Endothelial cell of umbilical vein (primary cell): ENCODE measurements around the gene FBXW7. TPM values are rescaled to one million over a fixed set of nuclear protein-coding genes. Genes with fewer than 3 reads are reported as not detected.

ENCODE experiments used
- BruUV-seq: library from RNA; stranded (reverse); fragments of 400-500 nt; replicated peaks from 2 replicates; lab custom pipeline; 2021; lab: Mats Ljungman, UMichigan
- CTCF ChIA-PET: fragments of 300-600, 350-600 bp; sonication (Branson Sonifier 250); formaldehyde crosslinking; loops from one replicate; lab custom pipeline; 2021; ENCODE audit warnings: antibody characterized with exemption, inconsistent platforms; lab: Charles Lee
- POLR2A ChIA-PET: fragments of 300-600, 350-600 bp; sonication (Branson Sonifier 250); formaldehyde crosslinking; loops from one replicate; lab custom pipeline; 2021; ENCODE audit warnings: antibody characterized with exemption, inconsistent platforms; lab: Charles Lee
- DNase-seq: peaks from one replicate; pipeline ENCODE4 v3.0.0-alpha.2; 2011; ENCODE audit warnings: low read depth, low spot score
- FAIRE-seq: peaks from 2 replicates; lab custom pipeline; 2011; peaks lifted over from hg19 to GRCh38; lab: Jason Lieb, UNC
- H2AFZ ChIP-seq: 2 replicates; pipeline ENCODE4 v1.6.0; 2012; ENCODE audit warnings: low read depth, low read length, control low read depth, inconsistent platforms
- H3K27ac ChIP-seq: 2 replicates; pipeline ENCODE4 v1.5.1; 2011; ENCODE audit warnings: low read depth, mild to moderate bottlenecking, control low read depth, low read length, moderate library complexity; ENCODE audit not compliant: insufficient read depth
- H3K27me3 ChIP-seq, 2 experiments: 2 replicates each; pipeline versions ENCODE4 v1.6.0 to v1.6.1; 2011; ENCODE audit warnings: low read length in 2 of 2, mixed read lengths in 1 of 2; ENCODE audit not compliant: control insufficient read depth in 2 of 2, insufficient read depth in 2 of 2
- H3K36me3 ChIP-seq, 2 experiments: 2 replicates in 1 of 2; 3 replicates in 1 of 2; pipeline ENCODE4 v1.5.1; 2011; ENCODE audit warnings: low read length in 2 of 2, mild to moderate bottlenecking in 1 of 2, moderate library complexity in 1 of 2; ENCODE audit not compliant: control insufficient read depth in 2 of 2, insufficient read depth in 2 of 2; ENCODE audit errors: extremely low read depth in 1 of 2
- H3K4me1 ChIP-seq: 3 replicates; pipeline ENCODE4 v1.5.1; 2011; ENCODE audit warnings: mild to moderate bottlenecking, low read length; ENCODE audit not compliant: control insufficient read depth, insufficient read depth; ENCODE audit errors: extremely low read depth
- H3K4me2 ChIP-seq: 2 replicates; pipeline ENCODE4 v1.6.1; 2011; ENCODE audit warnings: low read length, control low read depth, mixed read lengths; ENCODE audit not compliant: insufficient read depth
- H3K4me3 ChIP-seq, 3 experiments: fragments of 200-600 bp in 1 of 3; sonication (generic), shearing (Covaris generic) in 1 of 3; replicated peaks in 1 of 3; 2 replicates each; pipeline ENCODE4 v1.5.1; 2011 to 2016; ENCODE audit warnings: control low read depth in 3 of 3, low read length in 3 of 3, mild to moderate bottlenecking in 2 of 3, inconsistent platforms in 1 of 3, low read depth in 1 of 3, moderate library complexity in 1 of 3; ENCODE audit not compliant: insufficient read depth in 1 of 3
- H3K79me2 ChIP-seq: 2 replicates; pipeline ENCODE4 v1.6.0; 2012; ENCODE audit warnings: low read length, inconsistent platforms; ENCODE audit not compliant: control insufficient read depth, insufficient read depth
- H3K9ac ChIP-seq: replicated peaks from 2 replicates; pipeline ENCODE3; 2011; ENCODE audit warnings: low read length, control low read depth; ENCODE audit not compliant: insufficient read depth; ENCODE audit errors: extremely low read depth
- H3K9me1 ChIP-seq: replicated peaks from 3 replicates; pipeline ENCODE4 v1.6.0; 2011; ENCODE audit warnings: mild to moderate bottlenecking, low read length; ENCODE audit not compliant: control insufficient read depth, insufficient read depth; ENCODE audit errors: extremely low read depth
- H3K9me3 ChIP-seq: replicated peaks from 2 replicates; pipeline ENCODE4 v1.5.1; 2012; ENCODE audit warnings: low read length, inconsistent platforms; ENCODE audit not compliant: control insufficient read depth, insufficient read depth
- H4K20me1 ChIP-seq: replicated peaks from 2 replicates; pipeline ENCODE3; 2011; ENCODE audit warnings: mild to moderate bottlenecking, low read length; ENCODE audit not compliant: control insufficient read depth, insufficient read depth; ENCODE audit errors: extremely low read depth
- EZH2 ChIP-seq: IDR thresholded peaks from 2 replicates; pipeline ENCODE4 v1.6.1; 2012; ENCODE audit warnings: borderline replicate concordance, low read depth, mild to moderate bottlenecking, moderate library complexity, low read length, inconsistent platforms; ENCODE audit not compliant: severe bottlenecking
- FOS ChIP-seq: IDR thresholded peaks from 2 replicates; pipeline ENCODE4 v1.6.1; 2011; ENCODE audit warnings: mild to moderate bottlenecking, low read length, moderate library complexity, borderline replicate concordance; ENCODE audit not compliant: insufficient read depth
- GATA2 ChIP-seq: IDR thresholded peaks from 2 replicates; pipeline ENCODE4 v1.7.0; 2011; ENCODE audit warnings: low read depth, mild to moderate bottlenecking, moderate library complexity, mixed read lengths, low read length; ENCODE audit not compliant: insufficient read length, insufficient read depth
- JUN ChIP-seq: IDR thresholded peaks from 2 replicates; pipeline ENCODE4 v1.6.1; 2011; ENCODE audit warnings: borderline replicate concordance, low read depth; ENCODE audit not compliant: insufficient read length, insufficient read depth
- POLR2AphosphoS5 ChIP-seq: IDR thresholded peaks from 2 replicates; pipeline ENCODE4 v1.6.1; 2012; ENCODE audit warnings: low read depth, mild to moderate bottlenecking, control low read depth, low read length, moderate library complexity; ENCODE audit not compliant: insufficient read depth
- dilution Hi-C: fragments of 300-500 bp; cut with MboI; formaldehyde crosslinking; loops from one replicate; pipeline ENCODE4 v1.15.0; 2019; ENCODE audit warnings: low sequenced_read_pairs; ENCODE audit not compliant: extremely low pct_ligation_motif_present
- intact Hi-C: fragments of 100-400 bp; cut with micrococcal nuclease; formaldehyde crosslinking; loops from one replicate; pipeline ENCODE4 v1.10.0; 2022
- polyA plus RNA-seq, 4 experiments: library from polyadenylated mRNA; depleted of rRNA in 3 of 4; stranded (reverse) in 3 of 4; unstranded in 1 of 4; fragments of >200 nt; gene quantifications; 2 replicates each; pipeline versions ENCODE4 v1.2.1 to v1.2.3, GENCODE V29; 2011 to 2012; ENCODE audit warnings: missing spikeins in 1 of 4
- total RNA-seq: library from RNA; stranded (reverse); gene quantifications from 2 replicates; pipeline ENCODE4 v1.2.3, GENCODE V29; 2021
- TF ChIP-seq, protein P1 (sequence below), 2 donors: IDR thresholded peaks; 1 replicate in 1 of 2; 2 replicates in 1 of 2; pipeline ENCODE4 v1.5.1; 2011; ENCODE audit warnings: low read length in 2 of 2, mild to moderate bottlenecking in 2 of 2, moderate library complexity in 2 of 2, control low read depth in 1 of 2, inconsistent platforms in 1 of 2, low read depth in 1 of 2; ENCODE audit not compliant: insufficient read depth in 1 of 2; ENCODE audit errors: extremely low read depth in 1 of 2
- TF ChIP-seq, protein P2 (sequence below): IDR thresholded peaks from 2 replicates; pipeline ENCODE4 v1.6.1; 2011; ENCODE audit not compliant: insufficient read depth, insufficient read length

FBXW7 gene
- total and polyA plus RNA-seq, 2 donors (not counting 3 experiments of a cell fraction or from before 2014, with no cell fraction given), result 7.0 to 28.1 TPM

DNA sequence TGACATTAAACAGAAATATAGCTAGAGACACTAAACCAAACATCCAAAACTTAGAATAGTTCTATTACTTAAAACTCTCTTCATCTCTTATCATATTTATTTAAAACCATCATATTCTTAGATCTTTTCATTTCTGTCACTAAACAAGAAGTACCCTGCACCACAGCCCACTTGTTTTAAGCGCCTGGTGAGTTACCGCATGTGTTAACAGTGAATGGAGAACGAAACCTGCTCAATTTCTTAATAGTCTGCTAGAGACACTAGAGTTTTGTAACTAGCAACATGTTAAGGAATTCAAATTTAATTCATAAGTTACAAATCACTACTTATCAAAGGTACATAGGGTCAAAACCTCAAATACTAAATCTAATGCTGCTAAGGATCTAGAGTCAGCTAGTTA, 111.5 kb downstream of the FBXW7 start:
- H4K20me1 ChIP-seq, result no peaks in the 10 kb centered on the region
- FAIRE-seq, result no peak
- CTCF ChIA-PET, result interaction anchor here (1.1 to 1.5 kb wide), 2 partner anchors 9 to 18 kb away, joined by 3 read pairs; no protein-coding TSS in a partner anchor

More for the DNA sequence above, 111.5 kb downstream of the FBXW7 start:
- H3K4me1 ChIP-seq, result no peaks in the 10 kb centered on the region
- dilution Hi-C loops (no loop called here), intact Hi-C loops (no loop called here)
- H3K79me2 ChIP-seq, result peaks cover 4% of the 10 kb centered on the region
- no peak overlapping the region for H2AFZ ChIP-seq
- no peak for TF ChIP-seq FOS
- no peak for TF ChIP-seq POLR2AphosphoS5
- TF ChIP-seq, protein P1, sequence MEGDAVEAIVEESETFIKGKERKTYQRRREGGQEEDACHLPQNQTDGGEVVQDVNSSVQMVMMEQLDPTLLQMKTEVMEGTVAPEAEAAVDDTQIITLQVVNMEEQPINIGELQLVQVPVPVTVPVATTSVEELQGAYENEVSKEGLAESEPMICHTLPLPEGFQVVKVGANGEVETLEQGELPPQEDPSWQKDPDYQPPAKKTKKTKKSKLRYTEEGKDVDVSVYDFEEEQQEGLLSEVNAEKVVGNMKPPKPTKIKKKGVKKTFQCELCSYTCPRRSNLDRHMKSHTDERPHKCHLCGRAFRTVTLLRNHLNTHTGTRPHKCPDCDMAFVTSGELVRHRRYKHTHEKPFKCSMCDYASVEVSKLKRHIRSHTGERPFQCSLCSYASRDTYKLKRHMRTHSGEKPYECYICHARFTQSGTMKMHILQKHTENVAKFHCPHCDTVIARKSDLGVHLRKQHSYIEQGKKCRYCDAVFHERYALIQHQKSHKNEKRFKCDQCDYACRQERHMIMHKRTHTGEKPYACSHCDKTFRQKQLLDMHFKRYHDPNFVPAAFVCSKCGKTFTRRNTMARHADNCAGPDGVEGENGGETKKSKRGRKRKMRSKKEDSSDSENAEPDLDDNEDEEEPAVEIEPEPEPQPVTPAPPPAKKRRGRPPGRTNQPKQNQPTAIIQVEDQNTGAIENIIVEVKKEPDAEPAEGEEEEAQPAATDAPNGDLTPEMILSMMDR (IDR thresholded peaks at IDR 0.05; ENCODE audit: extremely low read depth in 1 of 2, insufficient read depth in 1 of 2, low read depth in 1 of 2, low read length in 2 of 2), result no peak
- TF ChIP-seq EZH2, result no peak
- TF ChIP-seq, protein P2, sequence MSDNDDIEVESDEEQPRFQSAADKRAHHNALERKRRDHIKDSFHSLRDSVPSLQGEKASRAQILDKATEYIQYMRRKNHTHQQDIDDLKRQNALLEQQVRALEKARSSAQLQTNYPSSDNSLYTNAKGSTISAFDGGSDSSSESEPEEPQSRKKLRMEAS, result no peak
- no peak for TF ChIP-seq JUN
- no peak for TF ChIP-seq GATA2
- no peak overlapping the region for H3K4me2 ChIP-seq
- H3K27ac ChIP-seq, result no peak overlapping the region
- no peaks in the 10 kb centered on the region for H3K36me3 ChIP-seq
- no peak for DNase-seq
- POLR2A ChIA-PET, result no interaction called here
- no peaks in the 10 kb centered on the region for H3K9me1 ChIP-seq
- no peak overlapping the region for H3K4me3 ChIP-seq
- no peak overlapping the region for H3K9ac ChIP-seq
- H3K9me3 ChIP-seq, result no peaks in the 10 kb centered on the region
- no TSS peak for BruUV-seq
- no peaks in the 10 kb centered on the region for H3K27me3 ChIP-seq
